Astrocyte of the spinal cord (primary cell): ENCODE data around the gene SLC1A2.
A peak's percentile ranks its signal among the peaks of the same experiment; 100 is the strongest.

Experiments
- DNase-seq: peaks from one replicate; pipeline ENCODE4 v3.0.0; 2011; ENCODE audit warnings: low read depth, low spot score
- H3K4me3 ChIP-seq: 2 replicates; pipeline ENCODE4 v1.5.1; 2011; ENCODE audit warnings: low read depth, mild to moderate bottlenecking, low read length, moderate library complexity
- in situ Hi-C: cut with HindIII; loops from 2 replicates; pipeline ENCODE4 v1.10.0; 2017; ENCODE audit warnings: low sequenced_read_pairs
- TF ChIP-seq, protein P1 (sequence below): IDR thresholded peaks from 2 replicates; pipeline ENCODE4 v1.5.1; 2012; ENCODE audit warnings: low read depth, mild to moderate bottlenecking, low read length, inconsistent platforms

Gene SLC1A2

DNA sequence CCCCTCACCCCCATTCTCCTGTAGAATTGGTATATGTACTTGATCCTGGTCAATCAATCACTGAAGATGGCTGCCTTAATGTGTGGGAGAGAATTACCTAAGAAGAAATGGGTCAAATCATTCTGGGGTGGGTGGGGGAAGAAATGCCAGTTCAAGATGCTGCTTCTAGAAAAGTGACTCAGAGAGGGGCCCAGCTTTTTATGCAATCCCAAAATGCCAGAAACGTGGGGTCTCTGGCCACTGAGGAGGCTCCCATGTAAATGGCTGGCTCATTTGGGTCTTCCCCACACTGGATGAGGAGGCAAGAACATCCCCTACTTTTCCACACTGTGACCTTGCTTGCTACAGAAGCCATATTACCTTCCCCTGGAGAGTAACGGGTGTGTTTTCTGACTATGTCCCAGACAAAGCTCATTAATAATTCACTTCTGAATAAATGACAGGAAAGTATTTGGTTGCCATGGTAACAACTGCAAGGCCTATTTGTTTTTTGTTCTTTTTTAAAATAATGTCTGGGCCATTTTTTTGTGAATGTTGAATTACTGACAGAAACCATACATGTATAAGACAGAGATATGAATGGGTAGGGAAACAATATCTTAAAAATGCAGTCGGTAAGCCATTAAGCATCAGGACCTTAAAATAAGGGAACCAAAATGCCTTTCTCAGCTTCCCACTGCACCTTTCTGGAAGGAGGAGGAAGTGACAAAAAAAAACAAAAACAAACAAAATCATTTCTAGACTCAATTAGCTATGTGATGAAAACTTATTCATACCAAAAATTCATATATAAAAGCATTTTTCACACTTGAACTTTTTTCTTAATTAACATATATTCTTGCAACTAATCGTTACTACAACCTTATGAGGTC is 32.0 kb downstream of the SLC1A2 start:
- no peak overlapping the region for H3K4me3 ChIP-seq
- TF ChIP-seq, protein P1, sequence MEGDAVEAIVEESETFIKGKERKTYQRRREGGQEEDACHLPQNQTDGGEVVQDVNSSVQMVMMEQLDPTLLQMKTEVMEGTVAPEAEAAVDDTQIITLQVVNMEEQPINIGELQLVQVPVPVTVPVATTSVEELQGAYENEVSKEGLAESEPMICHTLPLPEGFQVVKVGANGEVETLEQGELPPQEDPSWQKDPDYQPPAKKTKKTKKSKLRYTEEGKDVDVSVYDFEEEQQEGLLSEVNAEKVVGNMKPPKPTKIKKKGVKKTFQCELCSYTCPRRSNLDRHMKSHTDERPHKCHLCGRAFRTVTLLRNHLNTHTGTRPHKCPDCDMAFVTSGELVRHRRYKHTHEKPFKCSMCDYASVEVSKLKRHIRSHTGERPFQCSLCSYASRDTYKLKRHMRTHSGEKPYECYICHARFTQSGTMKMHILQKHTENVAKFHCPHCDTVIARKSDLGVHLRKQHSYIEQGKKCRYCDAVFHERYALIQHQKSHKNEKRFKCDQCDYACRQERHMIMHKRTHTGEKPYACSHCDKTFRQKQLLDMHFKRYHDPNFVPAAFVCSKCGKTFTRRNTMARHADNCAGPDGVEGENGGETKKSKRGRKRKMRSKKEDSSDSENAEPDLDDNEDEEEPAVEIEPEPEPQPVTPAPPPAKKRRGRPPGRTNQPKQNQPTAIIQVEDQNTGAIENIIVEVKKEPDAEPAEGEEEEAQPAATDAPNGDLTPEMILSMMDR: no peak
- in situ Hi-C loops: no loop called here
- DNase-seq: peak; percentile 16

DNA sequence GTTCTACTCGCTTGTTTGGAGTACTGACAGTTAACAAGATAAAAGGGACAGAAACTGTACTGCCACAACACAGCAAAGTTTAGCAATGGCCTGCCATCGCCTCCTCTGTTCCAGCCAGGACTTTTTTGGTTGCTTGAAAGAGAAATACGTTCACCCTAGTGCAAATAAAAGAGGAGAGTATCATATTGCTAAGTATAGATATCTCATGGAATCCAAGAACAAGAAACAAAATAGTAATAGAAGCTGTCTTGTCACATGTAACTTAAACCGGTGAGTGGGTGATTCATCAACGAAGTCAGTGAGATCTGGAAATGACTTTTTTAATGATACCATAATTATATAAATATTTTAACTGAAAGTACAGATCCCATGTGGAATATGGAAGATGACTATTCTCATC is 35.4 kb downstream of the SLC1A2 start:
- DNase-seq: no peak
- in situ Hi-C loops: no loop called here
- no peak overlapping the region for H3K4me3 ChIP-seq
- TF ChIP-seq, protein P1: no peak

DNA sequence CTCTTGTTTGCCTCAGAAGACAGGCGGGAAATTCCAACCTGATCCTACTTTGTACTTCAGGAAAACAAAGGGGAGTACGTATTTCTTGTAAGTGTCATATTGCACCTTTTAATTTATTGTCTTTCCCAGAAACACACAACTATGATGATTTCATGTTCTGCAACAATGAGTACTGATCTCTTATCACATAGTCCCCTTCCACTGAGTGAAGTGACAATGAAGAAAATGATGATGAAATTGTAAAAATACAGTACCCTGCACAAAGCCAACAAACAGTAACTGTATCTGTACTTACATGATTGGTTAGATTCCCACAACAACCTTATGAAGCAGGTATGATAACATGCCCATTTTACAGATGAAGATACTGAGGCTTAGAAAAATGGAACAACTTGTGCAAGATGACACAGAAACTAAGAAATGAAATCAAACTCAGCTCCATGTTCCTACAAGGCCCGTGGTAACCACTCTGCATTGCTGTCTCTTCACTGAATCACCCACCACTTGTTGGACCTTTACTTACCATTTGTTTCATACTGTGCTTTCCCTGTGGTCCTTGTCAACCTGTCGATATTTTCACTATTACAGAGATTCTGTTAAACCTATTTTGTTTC is 37.5 kb downstream of the SLC1A2 start:
- DNase-seq: no peak
- no peak overlapping the region for H3K4me3 ChIP-seq
- in situ Hi-C loops: no loop called here
- TF ChIP-seq, protein P1: no peak

DNA sequence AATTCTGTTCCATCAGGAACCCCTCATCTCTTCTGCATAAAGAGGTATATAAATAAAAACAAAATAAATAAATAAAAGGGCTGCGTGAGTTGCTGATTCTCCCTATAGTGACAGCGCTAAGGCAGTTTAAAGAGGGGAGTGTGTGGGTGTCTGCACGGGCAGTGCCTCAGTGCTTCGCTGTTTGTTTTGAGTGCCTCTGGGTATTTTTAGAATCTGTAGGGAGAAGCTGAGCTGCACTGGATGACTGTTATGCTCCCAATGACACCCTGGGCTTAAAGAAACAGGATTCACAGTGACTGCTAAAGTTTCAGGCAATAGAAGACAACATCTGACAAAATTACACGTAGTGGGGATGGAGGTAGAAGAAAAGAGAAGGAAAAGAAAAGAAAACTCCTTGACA is 38.8 kb downstream of the SLC1A2 start:
- DNase-seq: no peak
- TF ChIP-seq, protein P1: no peak
- no peak overlapping the region for H3K4me3 ChIP-seq
- in situ Hi-C loops: no loop called here

DNA sequence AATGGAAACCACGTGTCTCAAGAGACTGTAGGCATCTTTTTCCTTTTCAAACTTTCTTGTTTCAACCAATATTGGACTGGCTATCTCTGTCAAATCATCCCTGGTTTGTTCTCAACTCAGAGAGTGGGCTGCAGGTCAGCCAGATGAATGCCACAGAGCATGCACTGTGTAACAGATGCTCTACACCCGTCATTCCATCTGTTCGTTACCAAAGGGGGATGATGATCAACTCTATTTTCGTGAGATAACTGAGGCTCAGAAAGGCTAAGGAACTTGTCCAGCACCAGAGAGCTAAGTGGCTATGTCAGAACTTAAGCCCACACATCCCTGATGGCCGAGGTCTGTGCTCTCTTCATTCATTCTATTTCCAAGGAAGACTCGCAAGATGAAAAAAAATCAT is 42.1 kb downstream of the SLC1A2 start:
- in situ Hi-C loops: no loop called here

DNA sequence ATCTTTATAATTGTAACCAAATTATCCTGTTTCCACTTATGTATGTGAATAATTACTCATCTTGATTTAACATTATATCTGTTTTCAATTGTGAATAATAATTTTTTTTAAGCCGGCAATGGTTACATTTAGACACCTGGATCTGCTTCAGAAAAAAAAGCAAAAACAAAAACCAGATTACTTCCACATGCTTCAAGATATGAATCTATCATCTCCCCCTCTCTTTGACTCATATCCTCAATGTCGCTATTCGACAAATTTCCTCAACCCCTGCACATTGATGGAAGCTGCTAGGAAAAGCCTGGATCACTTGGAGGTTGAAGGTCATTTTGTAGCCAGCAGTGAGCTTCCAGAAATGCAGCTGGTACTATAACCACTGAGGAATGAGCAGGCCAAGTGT is 42.7 kb downstream of the SLC1A2 start:
- TF ChIP-seq, protein P1: no peak
- in situ Hi-C loops: no loop called here

More for the DNA sequence above, 42.1 kb downstream of the SLC1A2 start:
- TF ChIP-seq, protein P1: no peak
- DNase-seq: no peak
- H3K4me3 ChIP-seq: no peak overlapping the region

More for the DNA sequence above, 42.7 kb downstream of the SLC1A2 start:
- no peak for DNase-seq
- H3K4me3 ChIP-seq: no peak overlapping the region
